WERI-Rb-1 (cell line): Measurements from ENCODE around the gene SNCAIP.

Experiments used
- DNase-seq: peaks from one replicate; pipeline ENCODE4 v3.0.0-alpha.2; 2020
- H3K27ac ChIP-seq: fragments of 250-450 bp; sonication (Bioruptor Pico); 2 replicates; pipeline ENCODE4 v1.5.1; 2020; ENCODE audit warnings: mild to moderate bottlenecking, moderate library complexity
- H3K27me3 ChIP-seq: fragments of 250-450 bp; sonication (Bioruptor Pico); 2 replicates; pipeline ENCODE4 v1.5.1; 2021; ENCODE audit warnings: mild to moderate bottlenecking, low read depth, moderate library complexity; ENCODE audit not compliant: insufficient read depth, severe bottlenecking
- H3K36me3 ChIP-seq: fragments of 250-450 bp; sonication (Bioruptor Pico); 2 replicates; pipeline ENCODE4 v1.5.1; 2020; ENCODE audit warnings: mild to moderate bottlenecking, moderate library complexity
- H3K4me3 ChIP-seq: 2 replicates; pipeline ENCODE4 v1.5.1; 2011; ENCODE audit warnings: low read depth, mild to moderate bottlenecking, control low read depth, low read length
- H3K9me3 ChIP-seq: fragments of 250-450 bp; sonication (Bioruptor Pico); 2 replicates; pipeline ENCODE4 v1.5.1; 2021; ENCODE audit warnings: mild to moderate bottlenecking, moderate library complexity; ENCODE audit not compliant: severe bottlenecking
- TF ChIP-seq, protein P1 (sequence below): IDR thresholded peaks from 2 replicates; pipeline ENCODE4 v1.5.1; 2011; ENCODE audit warnings: low read depth, mild to moderate bottlenecking, control low read depth, inconsistent platforms, low read length

Gene SNCAIP

GRCh38 chr5:122465031-122465577 is 153.1 kb downstream of the SNCAIP start:
- DNase-seq, result no peak
- no peaks in the 10 kb centered on the region for H3K9me3 ChIP-seq
- H3K4me3 ChIP-seq, result no peak overlapping the region
- H3K36me3 ChIP-seq, result no peaks in the 10 kb centered on the region
- H3K27me3 ChIP-seq, result no peaks in the 10 kb centered on the region
- H3K27ac ChIP-seq, result no peak overlapping the region
- TF ChIP-seq, protein P1, sequence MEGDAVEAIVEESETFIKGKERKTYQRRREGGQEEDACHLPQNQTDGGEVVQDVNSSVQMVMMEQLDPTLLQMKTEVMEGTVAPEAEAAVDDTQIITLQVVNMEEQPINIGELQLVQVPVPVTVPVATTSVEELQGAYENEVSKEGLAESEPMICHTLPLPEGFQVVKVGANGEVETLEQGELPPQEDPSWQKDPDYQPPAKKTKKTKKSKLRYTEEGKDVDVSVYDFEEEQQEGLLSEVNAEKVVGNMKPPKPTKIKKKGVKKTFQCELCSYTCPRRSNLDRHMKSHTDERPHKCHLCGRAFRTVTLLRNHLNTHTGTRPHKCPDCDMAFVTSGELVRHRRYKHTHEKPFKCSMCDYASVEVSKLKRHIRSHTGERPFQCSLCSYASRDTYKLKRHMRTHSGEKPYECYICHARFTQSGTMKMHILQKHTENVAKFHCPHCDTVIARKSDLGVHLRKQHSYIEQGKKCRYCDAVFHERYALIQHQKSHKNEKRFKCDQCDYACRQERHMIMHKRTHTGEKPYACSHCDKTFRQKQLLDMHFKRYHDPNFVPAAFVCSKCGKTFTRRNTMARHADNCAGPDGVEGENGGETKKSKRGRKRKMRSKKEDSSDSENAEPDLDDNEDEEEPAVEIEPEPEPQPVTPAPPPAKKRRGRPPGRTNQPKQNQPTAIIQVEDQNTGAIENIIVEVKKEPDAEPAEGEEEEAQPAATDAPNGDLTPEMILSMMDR, result no peak

GRCh38 chr5:122465994-122466393 is 154.0 kb downstream of the SNCAIP start:
- Histone ChIP-seq H3K27ac (no peak overlapping the region), H3K27me3 (no peaks in the 10 kb centered on the region), H3K36me3 (no peaks in the 10 kb centered on the region), H3K9me3 (no peaks in the 10 kb centered on the region), H3K4me3 (no peak overlapping the region)
- TF ChIP-seq, protein P1, result no peak
- DNase-seq, result no peak

DNA sequence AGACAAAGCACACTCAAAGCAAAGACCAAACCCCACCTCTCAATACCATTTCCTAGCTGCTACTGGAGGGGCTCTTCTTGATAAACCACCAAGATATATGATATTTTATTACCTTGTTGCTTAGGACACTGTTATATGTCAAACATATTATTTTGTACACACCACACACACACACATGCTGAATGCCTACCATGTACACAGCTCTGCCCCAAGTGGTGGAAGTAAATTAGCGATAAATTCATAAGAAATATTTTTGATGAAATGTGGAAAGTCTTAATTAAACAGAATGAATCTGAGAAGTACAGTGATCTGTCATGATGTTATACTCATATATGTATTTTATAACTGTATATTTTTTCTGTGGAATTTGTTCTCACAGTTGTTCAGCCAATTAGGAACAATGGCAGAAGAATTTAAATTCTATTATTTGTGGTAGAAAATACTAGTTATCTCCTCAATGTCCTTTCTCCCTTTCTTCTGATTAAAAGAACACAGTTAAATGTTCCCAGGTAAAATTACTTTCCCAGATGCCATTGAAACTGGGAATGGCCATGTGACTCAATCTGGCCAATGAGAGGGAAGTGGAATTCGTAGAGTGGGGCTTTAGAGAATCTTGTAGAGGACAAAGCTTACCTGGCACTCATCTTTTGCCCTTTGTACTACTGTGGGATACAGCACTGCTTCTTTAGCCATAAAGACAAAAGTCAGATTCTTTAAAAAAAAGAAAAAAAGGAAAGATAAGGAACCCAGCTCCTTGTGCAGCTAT is 156.5 kb downstream of the SNCAIP start:
- no peaks in the 10 kb centered on the region for H3K9me3 ChIP-seq
- no peak for DNase-seq
- H3K36me3 ChIP-seq, result no peaks in the 10 kb centered on the region
- TF ChIP-seq, protein P1, result no peak
- H3K4me3 ChIP-seq, result no peak overlapping the region
- H3K27ac ChIP-seq, result no peak overlapping the region
- H3K27me3 ChIP-seq, result no peaks in the 10 kb centered on the region

GRCh38 chr5:122469384-122469919 is 157.4 kb downstream of the SNCAIP start:
- Histone ChIP-seq H3K27ac (no peak overlapping the region), H3K27me3 (no peaks in the 10 kb centered on the region), H3K4me3 (no peak overlapping the region), H3K9me3 (no peaks in the 10 kb centered on the region), H3K36me3 (no peaks in the 10 kb centered on the region)
- DNase-seq, result no peak
- TF ChIP-seq, protein P1, result no peak

GRCh38 chr5:122470365-122470764 is 158.3 kb downstream of the SNCAIP start:
- TF ChIP-seq, protein P1, result no peak
- no peak overlapping the region for H3K4me3 ChIP-seq
- no peak overlapping the region for H3K27ac ChIP-seq
- no peaks in the 10 kb centered on the region for H3K9me3 ChIP-seq
- H3K36me3 ChIP-seq, result no peaks in the 10 kb centered on the region
- DNase-seq, result no peak
- no peaks in the 10 kb centered on the region for H3K27me3 ChIP-seq
